ENCODE results near the gene MRPS2. TPM values are rescaled to one million over a fixed set of nuclear protein-coding genes. Genes with fewer than 3 reads are reported as not detected.

The MRPS2 gene
- polyA plus RNA-seq, 1 donor from 2014 or later = 20.1 TPM

DNA sequence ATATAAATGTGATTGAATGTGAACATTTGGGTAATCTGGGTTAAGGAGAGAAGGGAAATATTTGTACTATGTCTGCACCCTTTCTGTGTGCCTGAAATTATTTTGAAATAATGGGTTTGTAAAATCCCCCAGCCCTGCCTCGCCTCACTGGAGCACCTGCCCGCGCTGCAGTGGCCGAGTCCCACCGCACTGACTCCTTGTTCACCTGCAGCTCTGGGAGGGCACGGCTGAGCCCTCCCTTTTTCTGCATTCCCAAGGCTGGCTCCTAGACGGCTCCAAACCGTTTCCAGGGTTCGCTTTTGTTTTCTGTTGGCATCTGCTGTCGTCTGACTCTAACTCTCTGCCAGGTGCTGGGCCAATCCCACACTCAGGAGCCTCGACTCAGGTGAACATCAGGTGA lies 38.5 kb upstream of the MRPS2 start:
- H4K20me1 ChIP-seq (ENCODE audit: insufficient read depth) = no peaks in the 10 kb centered on the region
- no peaks in the 10 kb centered on the region for H3K9me3 ChIP-seq (ENCODE audit: low read length)
- no peak overlapping the region for H3K4me3 ChIP-seq (ENCODE audit: low read length)
- no peaks in the 10 kb centered on the region for H3K36me3 ChIP-seq (ENCODE audit: insufficient read depth, low read length)
- H3K4me2 ChIP-seq (ENCODE audit: low read length) = no peak overlapping the region
- TF ChIP-seq CTCF (IDR thresholded peaks at IDR 0.05; ENCODE audit: poor library complexity, severe bottlenecking) (no peak), TAF1 (IDR thresholded peaks at IDR 0.05; ENCODE audit: low read depth) (no peak), SMC3 (conservative IDR thresholded peaks at IDR 0.05; ENCODE audit: poor library complexity) (no peak), EP300 (conservative IDR thresholded peaks at IDR 0.05; ENCODE audit: poor library complexity, severe bottlenecking) (no peak), POLR2AphosphoS5 (IDR thresholded peaks at IDR 0.05) (no peak), MXI1 (conservative IDR thresholded peaks at IDR 0.05; ENCODE audit: poor library complexity, severe bottlenecking) (no peak), EZH2 (IDR thresholded peaks at IDR 0.05; ENCODE audit: borderline replicate concordance, insufficient read depth, low read length, poor library complexity, severe bottlenecking) (no peak), RAD21 (conservative IDR thresholded peaks at IDR 0.05) (no peak)
- TF ChIP-seq, protein P1, sequence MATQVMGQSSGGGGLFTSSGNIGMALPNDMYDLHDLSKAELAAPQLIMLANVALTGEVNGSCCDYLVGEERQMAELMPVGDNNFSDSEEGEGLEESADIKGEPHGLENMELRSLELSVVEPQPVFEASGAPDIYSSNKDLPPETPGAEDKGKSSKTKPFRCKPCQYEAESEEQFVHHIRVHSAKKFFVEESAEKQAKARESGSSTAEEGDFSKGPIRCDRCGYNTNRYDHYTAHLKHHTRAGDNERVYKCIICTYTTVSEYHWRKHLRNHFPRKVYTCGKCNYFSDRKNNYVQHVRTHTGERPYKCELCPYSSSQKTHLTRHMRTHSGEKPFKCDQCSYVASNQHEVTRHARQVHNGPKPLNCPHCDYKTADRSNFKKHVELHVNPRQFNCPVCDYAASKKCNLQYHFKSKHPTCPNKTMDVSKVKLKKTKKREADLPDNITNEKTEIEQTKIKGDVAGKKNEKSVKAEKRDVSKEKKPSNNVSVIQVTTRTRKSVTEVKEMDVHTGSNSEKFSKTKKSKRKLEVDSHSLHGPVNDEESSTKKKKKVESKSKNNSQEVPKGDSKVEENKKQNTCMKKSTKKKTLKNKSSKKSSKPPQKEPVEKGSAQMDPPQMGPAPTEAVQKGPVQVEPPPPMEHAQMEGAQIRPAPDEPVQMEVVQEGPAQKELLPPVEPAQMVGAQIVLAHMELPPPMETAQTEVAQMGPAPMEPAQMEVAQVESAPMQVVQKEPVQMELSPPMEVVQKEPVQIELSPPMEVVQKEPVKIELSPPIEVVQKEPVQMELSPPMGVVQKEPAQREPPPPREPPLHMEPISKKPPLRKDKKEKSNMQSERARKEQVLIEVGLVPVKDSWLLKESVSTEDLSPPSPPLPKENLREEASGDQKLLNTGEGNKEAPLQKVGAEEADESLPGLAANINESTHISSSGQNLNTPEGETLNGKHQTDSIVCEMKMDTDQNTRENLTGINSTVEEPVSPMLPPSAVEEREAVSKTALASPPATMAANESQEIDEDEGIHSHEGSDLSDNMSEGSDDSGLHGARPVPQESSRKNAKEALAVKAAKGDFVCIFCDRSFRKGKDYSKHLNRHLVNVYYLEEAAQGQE (IDR thresholded peaks at IDR 0.05; ENCODE audit: borderline replicate concordance) = no peak
- H3K27me3 ChIP-seq (ENCODE audit: insufficient read depth, low read depth, low read length) = no peaks in the 10 kb centered on the region
- no peak overlapping the region for H3K9ac ChIP-seq (ENCODE audit: low read length)
- no peak overlapping the region for H3K27ac ChIP-seq (ENCODE audit: low read length)
- H3K9me2 ChIP-seq (ENCODE audit: insufficient read depth, low read length) = no peaks in the 10 kb centered on the region
- H3F3A ChIP-seq (ENCODE audit: insufficient read depth, low read length, poor library complexity, severe bottlenecking) = no peaks in the 10 kb centered on the region
- no peak overlapping the region for H2AFZ ChIP-seq (ENCODE audit: low read depth, low read length)
- H3K79me2 ChIP-seq (replicated peaks; ENCODE audit: insufficient read depth, low read length) = no peaks in the 10 kb centered on the region

GRCh38 chr9:135463140-135463539 lies 37.3 kb upstream of the MRPS2 start:
- Histone ChIP-seq H3K4me2 (ENCODE audit: low read length) (no peak overlapping the region), H3F3A (ENCODE audit: insufficient read depth, low read length, poor library complexity, severe bottlenecking) (no peaks in the 10 kb centered on the region)
- TF ChIP-seq CTCF (IDR thresholded peaks at IDR 0.05; ENCODE audit: poor library complexity, severe bottlenecking) (no peak), EP300 (conservative IDR thresholded peaks at IDR 0.05; ENCODE audit: poor library complexity, severe bottlenecking) (no peak), RAD21 (conservative IDR thresholded peaks at IDR 0.05) (no peak), TAF1 (IDR thresholded peaks at IDR 0.05; ENCODE audit: low read depth) (no peak), MXI1 (conservative IDR thresholded peaks at IDR 0.05; ENCODE audit: poor library complexity, severe bottlenecking) (no peak), EZH2 (IDR thresholded peaks at IDR 0.05; ENCODE audit: borderline replicate concordance, insufficient read depth, low read length, poor library complexity, severe bottlenecking) (no peak), SMC3 (conservative IDR thresholded peaks at IDR 0.05; ENCODE audit: poor library complexity) (no peak), POLR2AphosphoS5 (IDR thresholded peaks at IDR 0.05) (no peak)
- TF ChIP-seq, protein P1 (IDR thresholded peaks at IDR 0.05; ENCODE audit: borderline replicate concordance) = no peak

More at GRCh38 chr9:135463140-135463539, 37.3 kb upstream of the MRPS2 start:
- Histone ChIP-seq H4K20me1 (ENCODE audit: insufficient read depth) (no peaks in the 10 kb centered on the region), H3K27ac (ENCODE audit: low read length) (no peak overlapping the region), H3K9ac (ENCODE audit: low read length) (no peak overlapping the region), H2AFZ (ENCODE audit: low read depth, low read length) (no peak overlapping the region), H3K4me3 (ENCODE audit: low read length) (no peak overlapping the region), H3K79me2 (replicated peaks; ENCODE audit: insufficient read depth, low read length) (no peaks in the 10 kb centered on the region), H3K9me3 (ENCODE audit: low read length) (no peaks in the 10 kb centered on the region), H3K9me2 (ENCODE audit: insufficient read depth, low read length) (no peaks in the 10 kb centered on the region), H3K27me3 (ENCODE audit: insufficient read depth, low read depth, low read length) (no peaks in the 10 kb centered on the region), H3K36me3 (ENCODE audit: insufficient read depth, low read length) (no peaks in the 10 kb centered on the region)

All from neural cell (in vitro differentiated cells).